IMR-90 (cell line): Measurements from ENCODE around the gene RPS10. TPM values are rescaled to one million over a fixed set of nuclear protein-coding genes. Genes with fewer than 3 reads are reported as not detected.
A peak's percentile ranks its signal among the peaks of the same experiment; 100 is the strongest.

Experiments
- ATAC-seq: fragments of 200-7000 bp; cut with Tn5 transposase; 2 replicates; pipeline ENCODE4 v1.9.1; 2020; ENCODE audit warnings: low read depth, mild to moderate bottlenecking, moderate library complexity
- BruUV-seq: library from RNA; stranded (reverse); fragments of 400-500 nt; replicated peaks from 2 replicates; lab custom pipeline; 2021; lab: Mats Ljungman, UMichigan
- CTCF ChIA-PET: fragments of 300-600 bp; formaldehyde crosslinking; extraction: SDS; loops from one replicate; lab custom pipeline; 2021; ENCODE audit warnings: antibody characterized with exemption; lab: Yijun Ruan, JAX
- POLR2A ChIA-PET: fragments of 300-600 bp; sonication (Branson Sonifier 250); formaldehyde crosslinking; loops from one replicate; lab custom pipeline; 2022; ENCODE audit warnings: antibody characterized with exemption; ENCODE audit not compliant: unreplicated experiment; lab: Charles Lee
- DNase-seq: peaks from one replicate; pipeline ENCODE4 v3.0.0; 2013
- H2AFZ ChIP-seq: replicated peaks from 2 replicates; pipeline ENCODE3; 2013; ENCODE audit warnings: low read length, mild to moderate bottlenecking; ENCODE audit not compliant: poor library complexity
- H2AK5ac ChIP-seq: 2 replicates; pipeline ENCODE4 v1.6.1; 2013; ENCODE audit warnings: low read depth, low read length, inconsistent platforms
- H2AK9ac ChIP-seq: replicated peaks from 2 replicates; pipeline ENCODE3; 2013; ENCODE audit warnings: mild to moderate bottlenecking, low read depth, low read length, moderate library complexity; ENCODE audit not compliant: poor library complexity
- H2BK120ac ChIP-seq: 2 replicates; pipeline ENCODE4 v1.6.1; 2013; ENCODE audit warnings: low read depth, low read length, inconsistent platforms
- H2BK15ac ChIP-seq: 3 replicates; pipeline ENCODE4 v1.6.1; 2013; ENCODE audit warnings: low read depth, low read length, inconsistent platforms
- H2BK20ac ChIP-seq: 2 replicates; pipeline ENCODE4 v1.6.1; 2013; ENCODE audit warnings: low read depth, mild to moderate bottlenecking, inconsistent platforms, low read length, moderate library complexity
- H2BK5ac ChIP-seq: 2 replicates; pipeline ENCODE4 v1.6.1; 2013; ENCODE audit warnings: mild to moderate bottlenecking, low read depth, low read length, inconsistent platforms; ENCODE audit not compliant: poor library complexity, severe bottlenecking
- H3K14ac ChIP-seq: replicated peaks from 2 replicates; pipeline ENCODE4 v1.6.1; 2013; ENCODE audit warnings: low read depth, low read length, inconsistent platforms
- H3K18ac ChIP-seq: 2 replicates; pipeline ENCODE4 v1.6.1; 2013; ENCODE audit warnings: low read depth, low read length, control low read depth
- H3K23ac ChIP-seq: 2 replicates; pipeline ENCODE4 v1.6.1; 2013; ENCODE audit warnings: low read depth, low read length, inconsistent platforms
- H3K27ac ChIP-seq: 2 replicates; pipeline ENCODE4 v1.5.1; 2013; ENCODE audit warnings: mild to moderate bottlenecking, control low read depth, low read length; ENCODE audit not compliant: insufficient read depth
- H3K27me3 ChIP-seq: 2 replicates; pipeline ENCODE4 v1.6.1; 2013; ENCODE audit warnings: low read length; ENCODE audit not compliant: control insufficient read depth, insufficient read depth
- H3K36me3 ChIP-seq: 2 replicates; pipeline ENCODE4 v1.6.1; 2013; ENCODE audit warnings: low read length, mixed read lengths; ENCODE audit not compliant: control insufficient read depth, insufficient read depth
- H3K4ac ChIP-seq: 2 replicates; pipeline ENCODE4 v1.6.1; 2013; ENCODE audit warnings: low read depth, low read length, inconsistent platforms
- H3K4me1 ChIP-seq: 2 replicates; pipeline ENCODE4 v1.6.1; 2013; ENCODE audit warnings: low read length, mixed read lengths; ENCODE audit not compliant: control insufficient read depth, insufficient read depth
- H3K4me2 ChIP-seq: 2 replicates; pipeline ENCODE4 v1.6.1; 2013; ENCODE audit warnings: low read depth, mild to moderate bottlenecking, control low read depth, low read length, moderate library complexity
- H3K4me3 ChIP-seq: 2 replicates; pipeline ENCODE4 v1.5.1; 2013; ENCODE audit warnings: low read depth, mild to moderate bottlenecking, control low read depth, low read length, moderate library complexity; ENCODE audit not compliant: insufficient read depth
- H3K56ac ChIP-seq: 2 replicates; pipeline ENCODE4 v1.6.1; 2013; ENCODE audit warnings: low read length, inconsistent platforms; ENCODE audit not compliant: insufficient read depth; ENCODE audit errors: extremely low read depth
- H3K79me1 ChIP-seq, 2 experiments: 2 replicates each; pipeline ENCODE4 v1.6.1; 2013; ENCODE audit warnings: low read length in 2 of 2, inconsistent platforms in 1 of 2, low read depth in 1 of 2
- H3K9ac ChIP-seq: 2 replicates; pipeline ENCODE4 v1.6.1; 2013; ENCODE audit warnings: low read depth, low read length, control low read depth
- H3K9me1 ChIP-seq: 2 replicates; pipeline ENCODE4 v1.6.1; 2013; ENCODE audit warnings: low read length, inconsistent platforms; ENCODE audit not compliant: insufficient read depth
- H3K9me3 ChIP-seq: 2 replicates; pipeline ENCODE4 v1.6.1; 2013; ENCODE audit warnings: low read length; ENCODE audit not compliant: control insufficient read depth, insufficient read depth
- H4K20me1 ChIP-seq: 2 replicates; pipeline ENCODE4 v1.6.1; 2013; ENCODE audit warnings: low read length, inconsistent platforms; ENCODE audit not compliant: insufficient read depth
- H4K5ac ChIP-seq: 2 replicates; pipeline ENCODE4 v1.6.1; 2013; ENCODE audit warnings: mild to moderate bottlenecking, low read depth, low read length, control low read depth
- H4K8ac ChIP-seq, 2 experiments: 2 replicates each; pipeline ENCODE4 v1.6.1; 2013; ENCODE audit warnings: low read depth in 2 of 2, low read length in 2 of 2, control low read depth in 1 of 2, inconsistent platforms in 1 of 2
- H4K91ac ChIP-seq: 2 replicates; pipeline ENCODE4 v1.6.1; 2013; ENCODE audit warnings: low read depth, low read length, inconsistent platforms; ENCODE audit not compliant: insufficient read depth
- CEBPB ChIP-seq: IDR thresholded peaks from 2 replicates; pipeline ENCODE4 v1.6.1; 2012; ENCODE audit warnings: low read depth, low read length, improper control_type of control experiment
- CHD1 ChIP-seq: IDR thresholded peaks from 2 replicates; pipeline ENCODE4 v1.6.1; 2012; ENCODE audit warnings: low read depth, low read length, improper control_type of control experiment
- WGBS, 2 experiments: methylation state at CpG; one replicate each; pipeline versions ENCODE4 v1.1.5 to v1.1.7; 2013; ENCODE audit warnings: missing lambda C conversion rate in 2 of 2; ENCODE audit not compliant: insufficient read length in 1 of 2; ENCODE audit errors: extremely low coverage in 2 of 2; 5-methylcytosine and 5-hydroxymethylcytosine counted together
- dilution Hi-C: fragments of 300-500 bp; cut with HindIII; formaldehyde crosslinking; loops from one replicate; pipeline ENCODE4 v1.14.3; 2018; ENCODE audit warnings: low sequenced_read_pairs; ENCODE audit not compliant: unreplicated experiment
- in situ Hi-C: fragments of 300-500 bp; cut with MboI; formaldehyde crosslinking; loops from 3 replicates; pipeline ENCODE4 v1.14.3; 2019; ENCODE audit warnings: low sequenced_read_pairs, inconsistent platforms, mixed read lengths
- intact Hi-C: fragments of 100-400 bp; cut with micrococcal nuclease; formaldehyde crosslinking; loops from 2 replicates; pipeline ENCODE4 v1.10.0; 2022
- polyA plus RNA-seq, 3 experiments: library from polyadenylated mRNA; depleted of rRNA; stranded (reverse); fragments of >200 nt; gene quantifications; 2 replicates each; pipeline ENCODE4 v1.2.3, GENCODE V29; 2012; ENCODE audit warnings: low replicate concordance in 1 of 3
- total RNA-seq: library from RNA; depleted of rRNA; stranded (reverse); fragments of >200 nt; gene quantifications from 2 replicates; pipeline ENCODE4 v1.2.3, GENCODE V29; 2012

The RPS10 gene
- total and polyA plus RNA-seq, 2 of the 4 experiments (the other 2 are of a cell fraction) = 5,462 to 5,584 TPM

DNA sequence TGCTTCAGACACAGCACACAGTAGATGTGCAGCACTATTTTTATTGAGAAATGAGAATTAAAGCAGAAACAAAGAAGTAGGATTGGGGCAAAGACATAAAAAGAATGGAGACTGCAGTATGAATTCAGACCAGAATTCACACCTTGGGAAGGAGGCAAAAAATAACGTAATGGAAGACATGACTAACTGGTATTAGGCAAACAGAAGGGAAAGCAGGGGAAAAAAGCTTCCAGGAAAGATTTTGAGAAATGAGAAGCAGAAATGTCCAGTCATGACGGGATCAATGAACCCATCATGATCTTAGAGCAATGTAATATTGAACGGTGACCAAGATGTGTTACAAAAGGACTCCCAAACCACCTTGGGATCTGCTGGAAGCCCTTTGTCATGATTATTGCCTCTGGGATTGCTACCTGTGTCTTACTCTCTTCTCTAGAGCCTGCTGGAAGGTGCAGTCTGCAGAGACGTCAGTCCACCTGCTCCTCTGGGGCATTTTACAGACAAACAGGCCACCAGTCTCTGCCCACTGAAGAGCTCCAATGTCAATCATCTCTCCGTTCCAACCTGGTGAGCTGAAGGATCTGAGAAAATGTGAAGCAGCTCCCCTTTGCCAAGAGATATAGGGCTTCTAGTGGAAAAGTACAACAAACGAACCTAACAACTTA, 42.1 kb downstream of the RPS10 start:
- H3K23ac ChIP-seq = no peak overlapping the region
- H3K4me3 ChIP-seq = no peak overlapping the region
- no peak overlapping the region for H2AK5ac ChIP-seq
- POLR2A ChIA-PET = interaction anchor here (0.6 kb wide), 1 partner anchor 32 kb away, joined by 12 read pairs; no protein-coding TSS in a partner anchor
- peak; percentile 37; the same call in 1 of the 2 replicates for TF ChIP-seq CEBPB
- TF ChIP-seq CHD1 = no peak
- H3K4me2 ChIP-seq = no peak overlapping the region
- H3K4me1 ChIP-seq = peaks cover 11% of the 10 kb centered on the region
- no peak overlapping the region for H3K4ac ChIP-seq
- H2BK5ac ChIP-seq = peak overlapping the region; percentile 38
- peak overlapping the region; percentile 1; the same call in 1 of the 2 replicates for H3K14ac ChIP-seq
- no peak for ATAC-seq
- peak overlapping the region; percentile 12; the same call in 2 of the 3 replicates for H2BK15ac ChIP-seq
- no peak overlapping the region for H3K56ac ChIP-seq
- DNase-seq = no peak
- H2BK20ac ChIP-seq = 0 out of 2 replicates have a peak overlapping the region, but pooled peaks have one; percentile 9
- no peak overlapping the region for H3K9ac ChIP-seq
- intact Hi-C loops (no loop called here), in situ Hi-C loops (no loop called here), dilution Hi-C loops (no loop called here)
- no peak overlapping the region for H3K27ac ChIP-seq
- H4K8ac ChIP-seq = peak overlapping the region in 1 of 2 experiments; percentile 12; a peak in 1 of 4 replicates
- H4K5ac ChIP-seq = 0 out of 2 replicates have a peak overlapping the region, but pooled peaks have one; percentile 5
- peaks cover 68% of the 10 kb centered on the region for H4K20me1 ChIP-seq
- H3K9me1 ChIP-seq = peaks cover 22% of the 10 kb centered on the region
- no peak overlapping the region for H2BK120ac ChIP-seq
- H2AK9ac ChIP-seq = no peak overlapping the region
- H2AFZ ChIP-seq = no peak overlapping the region
- peak overlapping the region; percentile 38; the same call in 1 of the 2 replicates for H3K18ac ChIP-seq
- no peaks in the 10 kb centered on the region for H3K36me3 ChIP-seq
- 25% methylated on average over 1 of the region's 6 CpGs; no CpG with 5 or more reads in 1 of the 2 experiments for WGBS, 2 experiments
- no peaks in the 10 kb centered on the region for H3K9me3 ChIP-seq
- H3K79me1 ChIP-seq = peaks cover 29 to 83% of the 10 kb centered on the region in 2 experiments
- no TSS peak for BruUV-seq
- H3K27me3 ChIP-seq = no peaks in the 10 kb centered on the region
- no peak overlapping the region for H4K91ac ChIP-seq
- CTCF ChIA-PET = no interaction called here
